GM18907 (cell line): ENCODE data around the gene NXNL1.
"Not testable (repeated sequence)": the region's sequence is repeated elsewhere in the genome, so short reads cannot be mapped to it uniquely, and the experiment has no call there.

ENCODE experiments used
- ATAC-seq: cut with Tn5 transposase; IDR thresholded peaks from one replicate; pipeline ENCODE4 v1.9.1; 2021; ENCODE audit warnings: mild to moderate bottlenecking, moderate library complexity; ENCODE audit not compliant: unreplicated experiment

The NXNL1 gene, protein sequence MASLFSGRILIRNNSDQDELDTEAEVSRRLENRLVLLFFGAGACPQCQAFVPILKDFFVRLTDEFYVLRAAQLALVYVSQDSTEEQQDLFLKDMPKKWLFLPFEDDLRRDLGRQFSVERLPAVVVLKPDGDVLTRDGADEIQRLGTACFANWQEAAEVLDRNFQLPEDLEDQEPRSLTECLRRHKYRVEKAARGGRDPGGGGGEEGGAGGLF

DNA sequence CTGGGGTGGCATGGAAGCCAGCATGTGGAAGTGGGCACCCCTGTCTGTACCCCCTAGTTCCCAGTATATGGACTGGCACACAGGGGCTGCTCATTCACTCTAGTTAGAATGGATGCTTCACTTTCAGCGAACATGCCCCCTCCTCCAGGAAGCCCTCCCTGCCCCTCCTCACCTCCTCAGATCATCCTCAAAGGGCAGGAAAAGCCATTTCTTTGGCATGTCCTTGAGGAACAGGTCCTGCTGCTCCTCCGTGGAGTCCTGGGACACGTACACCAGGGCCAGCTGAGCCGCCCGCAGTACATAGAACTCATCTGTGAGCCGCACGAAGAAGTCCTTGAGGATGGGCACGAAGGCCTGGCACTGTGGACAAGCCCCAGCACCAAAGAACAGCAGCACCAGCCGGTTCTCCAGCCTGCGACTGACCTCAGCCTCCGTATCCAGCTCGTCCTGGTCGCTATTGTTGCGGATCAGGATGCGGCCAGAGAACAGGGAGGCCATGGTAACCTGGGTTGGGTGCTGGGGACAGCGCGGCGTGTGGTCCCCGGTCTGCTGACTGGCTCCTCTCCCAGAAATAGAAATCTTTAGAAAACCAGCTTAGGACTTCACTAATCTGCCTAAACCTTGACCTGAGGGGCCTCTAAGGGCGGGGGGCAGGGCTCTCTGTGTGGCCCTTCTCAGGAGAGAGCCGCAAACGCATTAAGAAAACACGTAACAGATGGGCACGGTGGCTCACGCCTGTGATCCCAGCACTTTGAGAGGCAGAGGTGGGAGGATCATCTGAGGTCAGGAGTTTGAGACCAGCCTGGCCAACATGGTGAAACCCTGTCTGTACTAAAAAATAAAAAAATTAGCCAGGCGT, at the start of gene NXNL1:
NXNL1 (minus strand) TSS at position 555 of the 859 bp plus-strand sequence; CDS start at position 498, 57 bp downstream.
- ATAC-seq = no peak

DNA sequence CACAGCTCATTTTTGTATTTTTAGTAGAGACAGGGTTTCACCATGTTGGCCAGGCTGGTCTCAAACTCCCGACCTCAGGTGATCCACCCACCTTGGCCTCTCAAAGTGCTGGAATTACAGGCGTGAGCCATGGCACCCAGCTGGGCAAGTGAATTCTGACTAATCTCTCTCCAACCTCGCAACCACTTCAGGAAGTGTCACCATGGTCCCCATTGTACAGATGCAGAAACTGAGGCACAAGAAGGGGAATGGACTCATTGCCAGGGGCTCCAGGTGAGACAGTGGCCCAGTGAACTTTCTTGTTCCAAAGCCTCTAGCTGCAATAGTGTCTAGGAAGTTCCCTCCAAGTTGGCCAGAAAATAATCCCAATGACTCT, 47.8 kb upstream of the NXNL1 start:
- ATAC-seq = not testable (repeated sequence)

DNA sequence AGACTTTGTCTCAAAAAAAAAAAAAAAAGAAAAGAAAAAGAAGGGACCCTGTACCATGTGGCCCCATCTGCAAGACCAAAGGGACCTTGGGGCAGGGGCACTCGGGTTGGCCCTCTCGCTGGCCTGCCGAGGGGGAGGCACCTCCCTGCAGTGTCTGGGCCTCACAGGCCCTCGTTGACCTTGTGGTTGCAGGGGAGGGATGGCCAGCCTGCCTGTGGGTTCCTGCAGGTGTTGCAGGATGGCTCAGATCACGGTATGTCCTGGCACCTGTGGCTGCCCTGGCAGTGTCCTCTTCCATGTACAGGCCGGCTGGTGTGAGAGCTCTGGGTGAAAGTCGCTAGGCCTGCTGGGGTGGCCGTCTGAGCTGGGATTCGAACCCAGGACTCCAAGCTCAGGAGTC, 46.0 kb upstream of the NXNL1 start:
- no peak for ATAC-seq

DNA sequence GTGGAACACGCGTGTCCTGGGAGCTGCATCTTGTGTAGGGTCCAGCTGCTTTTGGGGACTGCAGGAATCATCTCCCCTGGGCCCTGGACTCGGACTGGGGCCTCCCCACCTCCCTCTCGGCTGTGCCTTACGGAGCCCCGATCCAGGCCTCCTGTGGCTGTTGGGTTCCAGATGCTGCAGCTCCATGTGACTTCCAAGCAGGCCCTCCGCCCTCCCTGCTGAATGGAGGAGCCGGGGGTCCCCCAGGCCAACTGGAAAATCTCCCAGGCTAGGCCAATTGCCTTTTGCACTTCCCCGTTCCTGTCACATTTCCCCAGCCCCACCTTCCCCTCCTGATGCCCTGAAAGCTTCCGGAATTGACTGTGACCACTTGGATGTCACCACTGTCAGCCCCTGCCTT, 44.5 kb upstream of the NXNL1 start:
- no peak for ATAC-seq

DNA sequence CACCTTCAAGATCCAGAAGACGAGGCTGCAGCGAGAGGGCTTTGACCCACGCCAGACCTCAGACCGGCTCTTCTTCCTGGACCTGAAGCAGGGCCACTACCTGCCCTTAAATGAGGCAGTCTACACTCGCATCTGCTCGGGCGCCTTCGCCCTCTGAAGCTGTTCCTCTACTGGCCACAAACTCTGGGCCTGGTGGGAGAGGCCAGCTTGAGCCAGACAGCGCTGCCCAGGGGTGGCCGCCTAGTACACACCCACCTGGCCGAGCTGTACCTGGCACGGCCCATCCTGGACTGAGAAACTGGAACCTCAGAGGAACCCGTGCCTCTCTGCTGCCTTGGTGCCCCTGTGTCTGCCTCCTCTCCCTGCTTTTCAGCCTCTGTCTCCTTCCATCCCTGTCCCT, 43.7 kb upstream of the NXNL1 start:
- ATAC-seq = no peak

DNA sequence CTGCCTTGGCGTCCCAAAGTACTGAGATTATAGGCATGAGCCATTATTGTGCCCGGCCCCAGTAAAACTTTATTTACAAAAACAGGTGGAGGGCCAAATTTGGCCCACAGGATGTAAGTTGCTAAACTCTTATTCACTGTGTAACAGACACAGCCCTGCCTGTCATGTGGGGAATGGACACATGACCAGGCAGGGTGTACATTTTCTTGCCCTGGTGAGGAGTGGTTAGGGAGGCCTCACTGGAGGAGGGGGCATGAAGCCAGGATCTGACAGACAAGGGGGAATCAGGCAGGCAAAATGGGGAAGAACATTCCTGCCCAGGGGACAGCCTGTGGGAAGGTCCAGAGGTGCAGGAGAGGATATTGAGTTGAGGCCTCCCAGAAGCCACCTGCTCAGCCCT, 43.3 kb upstream of the NXNL1 start:
- ATAC-seq = no peak

DNA sequence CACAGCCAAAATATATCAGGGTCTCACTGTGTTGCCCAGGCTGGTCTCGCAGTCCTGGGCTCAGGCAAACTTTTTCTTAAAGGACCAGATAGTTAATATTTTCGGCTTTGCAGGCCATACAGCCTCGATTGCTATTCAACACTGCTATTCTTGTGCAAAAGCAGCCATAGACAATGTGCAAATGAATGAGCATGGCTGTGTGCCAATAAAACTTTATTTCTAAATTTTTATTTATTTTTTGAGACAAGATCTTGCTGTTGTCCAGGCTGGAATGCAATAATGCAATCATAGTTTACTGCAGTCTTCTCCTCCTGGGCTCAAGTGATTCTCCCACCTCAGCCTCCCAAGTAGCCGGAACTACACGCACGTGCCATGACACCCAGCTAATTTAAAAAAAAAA, 42.5 kb upstream of the NXNL1 start:
- no peak for ATAC-seq

DNA sequence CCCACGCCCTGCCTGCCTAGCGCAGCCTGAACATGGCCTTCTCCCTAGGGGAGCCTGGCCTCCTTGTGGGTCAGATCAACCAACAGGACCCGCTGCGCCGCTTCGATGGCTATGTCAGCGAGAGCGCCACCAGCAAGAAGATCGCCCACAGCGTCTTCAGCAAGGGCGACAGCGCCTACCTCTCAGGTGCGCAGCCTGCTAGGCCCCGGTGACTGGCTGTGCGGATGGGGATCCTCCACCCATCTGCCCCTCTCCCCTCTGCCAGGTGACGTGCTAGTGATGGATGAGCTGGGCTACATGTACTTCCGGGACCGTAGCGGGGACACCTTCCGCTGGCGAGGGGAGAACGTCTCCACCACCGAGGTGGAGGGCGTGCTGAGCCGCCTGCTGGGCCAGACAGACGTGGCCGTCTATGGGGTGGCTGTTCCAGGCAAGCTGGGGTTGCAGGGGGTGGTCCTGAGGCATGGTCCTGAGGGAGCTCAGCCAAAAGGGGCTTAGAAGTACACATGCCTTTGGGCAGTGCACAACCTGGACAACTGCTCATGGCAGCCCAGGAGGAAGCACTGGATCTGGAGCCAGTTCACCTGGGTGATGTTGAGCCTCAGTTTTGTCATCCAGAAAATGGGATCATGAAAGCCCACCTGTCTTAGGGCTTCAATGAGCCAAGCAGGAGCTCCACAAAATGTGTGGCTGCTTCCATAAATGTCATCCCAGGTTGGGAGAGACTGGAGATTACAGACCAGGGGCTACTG, 39.9 kb upstream of the NXNL1 start:
- no peak for ATAC-seq

DNA sequence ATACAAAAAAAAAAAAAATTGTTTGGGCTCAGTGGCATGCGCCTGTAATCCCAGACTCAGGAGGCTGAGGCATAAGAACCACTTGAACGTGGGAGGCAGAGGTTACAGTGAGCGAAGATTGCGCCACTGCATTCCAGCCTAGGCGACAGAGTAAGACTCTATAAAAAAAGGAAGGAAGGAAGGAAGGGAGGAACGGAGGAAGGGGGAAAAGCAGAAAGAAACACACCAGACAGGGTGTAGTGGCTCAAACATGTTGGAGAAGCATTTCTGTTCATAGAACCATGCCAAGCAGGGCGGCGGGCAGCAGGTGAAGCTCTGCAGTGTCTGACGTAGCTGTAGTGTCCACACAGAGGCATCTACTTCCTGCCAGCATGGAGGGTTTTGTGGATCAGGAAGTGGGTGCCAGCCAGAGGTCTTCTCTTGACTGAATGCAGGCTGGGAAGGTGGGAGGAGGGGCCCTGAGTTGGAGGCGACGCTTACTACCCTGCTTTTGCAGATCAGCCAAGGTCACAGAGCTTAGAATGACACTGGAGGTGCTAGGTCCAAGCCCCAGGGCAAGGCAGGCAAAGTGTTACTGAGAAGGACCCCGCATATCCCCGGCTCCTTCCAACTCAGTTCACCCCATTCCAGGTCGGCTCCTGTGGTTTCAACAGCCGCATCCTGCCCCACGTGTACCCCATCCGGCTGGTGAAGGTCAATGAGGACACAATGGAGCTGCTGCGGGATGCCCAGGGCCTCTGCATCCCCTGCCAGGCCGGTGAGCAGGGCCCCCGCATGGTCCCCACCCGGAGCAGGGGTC, 39.1 kb upstream of the NXNL1 start:
- ATAC-seq = no peak

DNA sequence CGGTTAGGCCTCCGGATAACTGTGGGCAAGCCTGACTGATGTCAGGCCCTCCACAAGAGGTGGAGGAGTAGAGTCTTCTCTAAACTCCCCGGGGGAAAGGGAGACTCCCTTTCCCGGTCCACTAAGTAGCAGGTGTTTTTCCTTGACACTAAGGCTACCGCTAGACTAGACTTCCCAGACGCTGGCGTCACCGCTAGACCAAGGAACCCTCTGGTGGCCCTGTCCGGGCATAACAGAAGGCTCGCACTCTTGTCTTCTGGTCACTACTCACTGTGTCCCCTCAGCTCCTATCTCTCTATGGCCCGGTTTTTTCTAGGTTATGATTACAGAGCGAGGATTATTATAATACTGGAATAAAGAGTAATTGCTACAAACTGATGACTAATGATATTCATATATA, 38.3 kb upstream of the NXNL1 start:
- ATAC-seq = not testable (repeated sequence)

DNA sequence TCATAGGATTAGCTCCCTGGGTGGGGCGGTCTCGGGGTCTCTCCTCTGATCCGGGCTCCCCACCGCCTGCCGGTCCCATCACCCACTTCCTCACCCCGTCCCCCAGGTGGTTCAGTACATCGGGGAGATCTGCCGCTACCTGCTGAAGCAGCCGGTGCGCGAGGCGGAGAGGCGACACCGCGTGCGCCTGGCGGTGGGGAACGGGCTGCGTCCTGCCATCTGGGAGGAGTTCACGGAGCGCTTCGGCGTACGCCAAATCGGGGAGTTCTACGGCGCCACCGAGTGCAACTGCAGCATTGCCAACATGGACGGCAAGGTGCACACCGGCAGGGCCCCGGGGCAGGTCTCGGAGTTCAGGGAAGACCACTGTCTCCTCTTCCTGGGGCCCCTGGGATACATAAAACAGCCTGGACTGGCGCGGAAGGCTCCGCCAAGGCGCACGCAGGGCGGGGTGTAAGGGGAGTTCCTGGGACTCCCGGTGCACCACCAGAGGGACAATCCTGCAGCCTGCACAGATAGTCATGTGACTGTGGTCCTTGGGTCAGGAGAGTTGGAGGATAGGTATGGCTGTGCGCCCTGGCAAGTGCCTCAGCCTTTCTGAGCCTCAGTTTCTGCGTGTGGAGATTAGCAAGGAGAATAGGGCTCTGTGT, 36.5 kb upstream of the NXNL1 start:
- ATAC-seq = no peak

DNA sequence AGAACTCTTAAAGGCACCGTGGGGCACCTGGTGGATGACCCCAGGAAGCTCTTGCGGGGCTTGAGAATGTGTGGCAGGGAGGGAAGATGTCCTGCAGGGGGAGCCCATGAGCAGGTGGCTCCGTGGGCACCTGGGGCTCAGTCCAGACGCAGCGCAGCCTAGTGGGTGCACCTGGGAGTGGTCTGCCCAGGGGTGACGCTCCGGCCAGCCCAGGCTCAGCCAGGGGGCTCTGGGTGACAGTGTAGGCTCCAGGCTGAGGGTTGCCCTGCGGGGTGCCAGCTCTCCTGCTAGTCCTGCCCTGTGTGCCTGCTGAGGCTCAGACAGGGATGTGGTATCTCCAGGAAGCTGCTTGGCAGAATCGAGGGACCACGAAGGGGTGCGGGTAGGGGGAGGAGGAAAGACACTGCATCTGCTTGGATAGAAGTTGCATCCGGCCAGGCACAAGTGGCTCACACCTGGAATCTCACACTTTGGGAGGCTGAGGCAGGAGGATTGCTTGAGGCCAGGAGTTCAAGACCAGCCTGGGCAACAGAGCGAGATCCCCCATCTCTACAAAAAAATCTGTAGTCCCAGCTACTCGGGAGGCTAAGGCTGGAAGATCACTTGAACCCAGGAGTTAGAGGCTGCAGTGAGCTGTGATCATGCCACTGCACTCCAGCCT, 35.7 kb upstream of the NXNL1 start:
- peak; percentile 71 for ATAC-seq

DNA sequence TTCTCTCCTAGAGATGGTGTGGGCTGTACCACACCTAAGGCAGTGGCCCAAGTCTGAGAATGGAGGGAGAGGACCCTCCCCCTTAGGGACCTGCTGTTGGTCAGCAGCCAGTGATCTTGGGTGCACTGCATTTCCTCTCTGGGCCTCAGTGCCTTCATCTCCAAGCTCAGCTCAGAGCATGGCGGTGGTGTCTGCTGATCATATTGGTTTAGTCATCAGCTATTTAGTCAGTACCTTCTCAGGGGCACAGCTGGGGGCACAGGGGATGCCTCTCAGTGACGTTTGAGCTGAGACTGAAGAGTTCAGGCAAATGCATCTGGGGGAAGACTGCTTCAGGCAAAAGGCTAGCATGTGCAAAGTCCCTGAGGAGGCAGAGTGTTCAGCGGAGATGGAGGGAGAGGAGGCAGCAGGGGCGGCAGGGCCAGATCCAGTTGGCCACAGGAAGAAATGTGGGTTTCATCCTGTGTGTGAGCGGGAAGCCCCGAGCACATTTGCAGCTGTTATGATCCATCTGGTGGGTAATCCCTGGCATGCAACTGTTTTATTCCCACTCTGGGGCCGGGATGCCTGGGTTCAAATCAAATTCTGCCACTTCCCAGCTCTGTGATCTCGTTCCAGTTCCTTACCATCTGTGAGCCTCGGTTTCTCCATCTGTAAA, 35.0 kb upstream of the NXNL1 start:
- ATAC-seq = no peak

DNA sequence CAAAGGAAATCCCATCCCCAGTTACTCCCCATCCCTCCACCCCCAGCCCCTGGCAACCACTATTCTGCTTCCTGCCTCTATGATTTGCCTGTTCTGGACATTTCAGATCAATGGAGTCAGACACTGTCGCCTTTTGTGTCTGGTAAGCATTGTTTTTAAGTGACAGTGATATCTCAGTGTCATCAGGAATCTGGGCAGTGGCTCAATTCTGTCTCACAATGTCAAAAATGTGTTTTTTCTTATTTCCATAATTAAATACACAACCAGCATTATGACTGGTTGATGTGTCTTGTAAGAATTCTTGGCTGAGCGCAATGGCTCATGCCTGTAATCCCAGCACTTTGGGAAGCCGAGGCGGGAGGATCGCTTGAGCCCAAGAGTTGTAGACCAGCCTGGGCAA, 30.6 kb upstream of the NXNL1 start:
- no peak for ATAC-seq

DNA sequence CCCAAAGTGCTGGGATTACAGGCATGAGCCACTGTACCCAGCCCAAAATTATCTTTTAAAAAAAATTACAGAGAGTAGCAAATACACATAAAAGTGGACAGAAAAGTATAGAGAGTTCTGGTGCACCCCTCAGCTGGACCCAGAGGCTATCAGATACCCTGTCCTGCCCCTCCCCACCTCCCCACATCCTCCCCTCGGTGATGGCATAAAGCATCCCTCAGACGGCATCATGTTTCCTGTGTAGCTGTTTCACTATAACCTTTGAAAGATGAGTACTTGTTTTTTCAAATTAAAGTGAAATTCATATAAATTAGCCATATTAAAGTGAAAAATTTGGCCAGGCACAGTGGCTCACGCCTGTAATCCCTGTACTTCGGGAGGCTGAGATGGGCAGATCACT, 29.7 kb upstream of the NXNL1 start:
- ATAC-seq = no peak

DNA sequence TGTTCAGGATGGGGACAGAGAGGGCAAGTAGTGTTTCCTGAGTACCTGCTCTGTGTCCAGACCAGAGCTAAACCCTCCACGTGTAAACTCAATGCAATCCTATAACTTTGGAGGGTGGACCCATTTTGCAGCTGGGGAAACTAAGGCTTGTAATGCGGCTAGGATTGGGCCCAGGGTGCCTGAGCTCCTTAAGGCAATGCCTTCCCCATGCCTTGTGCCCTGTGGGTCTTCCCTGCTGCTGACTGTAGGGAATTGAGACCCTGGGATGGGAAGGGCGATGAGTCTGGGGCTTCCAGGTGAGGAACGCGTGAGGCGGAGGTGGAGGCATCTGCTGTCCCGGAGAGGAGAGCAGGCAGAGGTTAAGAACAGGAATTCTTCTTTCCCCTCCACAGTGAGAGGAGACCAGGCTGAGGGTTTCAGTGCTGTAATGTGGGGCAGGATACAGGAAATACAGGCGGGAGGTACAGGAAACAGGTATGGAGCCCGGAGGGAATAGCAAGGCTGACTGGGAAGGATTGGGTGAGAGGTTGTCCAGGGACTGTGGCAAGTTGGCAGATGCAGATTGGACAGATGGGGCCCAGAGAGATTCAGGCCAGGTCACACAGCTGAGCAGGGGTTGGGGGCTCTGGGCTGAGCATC, 28.8 kb upstream of the NXNL1 start:
- no peak for ATAC-seq

DNA sequence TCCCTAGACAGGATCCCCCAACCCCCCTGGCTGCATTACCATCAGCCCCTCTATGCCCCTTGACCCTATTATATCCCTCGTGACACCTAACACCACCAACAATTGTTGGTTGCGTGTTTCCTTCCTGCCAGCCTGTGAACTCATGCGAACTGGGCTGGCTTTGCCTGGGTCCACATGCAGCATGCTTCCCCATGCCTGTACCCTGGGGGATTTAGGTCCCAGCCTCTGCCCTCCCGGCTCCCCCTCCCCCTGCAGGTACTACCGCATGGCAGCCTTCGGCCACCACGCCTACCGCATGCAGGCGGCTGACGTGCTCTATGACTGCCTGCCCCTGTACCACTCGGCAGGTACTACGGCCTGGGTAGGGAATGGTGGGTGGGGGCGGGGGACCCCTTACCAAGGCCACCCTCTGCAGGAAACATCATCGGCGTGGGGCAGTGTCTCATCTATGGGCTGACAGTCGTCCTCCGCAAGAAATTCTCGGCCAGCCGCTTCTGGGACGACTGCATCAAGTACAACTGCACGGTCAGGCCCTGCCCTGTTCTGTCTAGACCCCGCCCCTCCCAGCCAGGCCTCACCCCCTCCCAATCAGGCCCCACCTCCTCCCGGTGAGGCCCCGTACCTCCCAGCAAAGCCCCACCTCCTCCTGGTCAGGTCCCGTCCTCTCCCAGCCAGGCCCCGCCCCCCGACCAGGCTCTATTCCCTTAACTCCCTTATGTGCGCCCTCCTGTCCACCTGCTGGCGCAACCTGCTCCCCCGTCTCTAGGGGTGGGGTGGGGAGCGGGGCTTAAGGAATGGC, 28.1 kb upstream of the NXNL1 start:
- ATAC-seq = no peak
